HG03064 (cell line): ENCODE results near the gene CALML5.

ENCODE experiments used
- ATAC-seq: cut with Tn5 transposase; IDR thresholded peaks from one replicate; pipeline ENCODE4 v1.9.1; 2021; ENCODE audit warnings: low read depth; ENCODE audit not compliant: unreplicated experiment

CALML5 gene

DNA sequence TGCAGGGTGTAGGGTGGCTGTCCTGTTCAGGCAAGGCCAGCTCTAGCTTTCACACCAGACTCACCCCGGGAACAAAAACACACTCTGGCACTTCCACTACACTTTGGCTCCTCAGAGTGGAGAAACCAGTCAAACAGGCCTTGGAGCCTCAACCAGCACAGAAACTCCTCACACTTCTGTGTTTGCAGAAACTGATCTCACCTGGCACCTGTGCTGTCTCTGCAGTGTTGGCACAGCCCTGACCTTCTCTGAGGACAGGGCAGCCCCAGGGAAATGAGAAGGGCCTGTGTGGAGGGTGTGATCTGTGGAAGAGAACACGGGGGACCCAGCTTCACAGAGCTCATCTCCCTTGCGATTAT, 4.1 kb upstream of the CALML5 start:
- ATAC-seq: no peak

DNA sequence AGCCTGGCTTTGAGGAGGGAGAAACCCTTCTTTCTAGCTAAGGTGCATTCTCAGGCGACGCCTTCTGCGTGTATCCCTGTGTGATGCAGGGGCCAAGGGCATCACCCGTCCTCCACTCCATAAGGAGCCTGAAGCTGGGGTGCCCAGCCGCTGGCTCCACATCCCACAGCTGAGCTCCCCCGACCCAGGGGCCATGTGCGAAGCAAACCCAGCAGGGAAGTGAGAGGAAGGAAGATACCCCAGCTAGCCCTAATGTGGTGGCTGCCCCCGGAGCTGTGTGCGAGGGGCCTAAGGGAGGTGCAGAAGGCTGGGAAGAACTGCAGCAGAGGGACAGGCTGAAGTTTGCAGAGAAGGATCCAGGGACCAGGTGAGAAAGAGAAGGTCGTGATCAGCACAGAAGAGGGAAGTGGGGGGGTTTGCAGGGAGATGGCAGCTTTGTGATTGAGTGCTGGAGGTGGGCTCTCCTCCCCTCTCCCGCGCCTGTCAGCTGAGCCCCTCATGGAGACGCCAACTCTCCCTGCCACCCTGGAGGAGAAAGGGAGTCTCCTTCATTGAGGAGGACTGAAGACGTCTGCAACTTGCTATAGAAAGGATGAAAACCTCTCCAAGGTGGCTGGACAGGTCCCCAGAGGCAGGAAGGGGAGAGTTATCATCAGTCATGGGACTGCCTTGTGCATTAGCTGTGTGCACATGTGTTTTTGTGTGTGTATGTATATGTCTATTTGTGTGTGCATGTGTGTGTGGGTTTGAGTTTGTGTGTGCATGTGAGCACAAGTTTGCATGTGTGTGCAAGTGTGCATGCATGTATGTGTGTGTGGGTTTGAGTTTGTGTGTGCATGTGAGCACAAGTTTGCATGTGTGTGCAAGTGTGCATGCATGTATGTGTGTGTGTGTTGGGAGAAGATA, 3.5 kb upstream of the CALML5 start:
- ATAC-seq: no peak

DNA sequence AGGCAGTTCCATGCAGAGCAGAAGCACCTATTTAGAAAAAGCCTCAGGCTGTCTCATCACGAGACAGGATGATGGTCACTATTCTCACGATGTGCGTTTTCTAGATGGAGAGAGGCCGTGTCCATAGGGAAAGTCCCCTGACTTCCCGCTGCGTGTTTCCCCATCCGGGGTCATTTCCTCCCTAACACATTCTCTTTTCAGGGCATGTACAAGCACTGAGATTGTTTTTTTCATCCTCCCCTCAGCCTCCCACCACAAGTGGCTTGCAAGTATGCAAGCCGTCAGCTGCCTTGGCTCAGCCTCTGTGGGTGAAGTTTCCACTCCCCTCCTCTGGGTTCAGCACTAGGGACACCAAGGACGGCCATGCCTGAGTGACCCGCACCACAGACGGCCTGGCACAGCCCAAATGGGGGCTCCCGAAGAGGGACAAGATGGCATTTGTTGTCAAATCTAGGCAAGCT, 2.7 kb upstream of the CALML5 start:
- ATAC-seq: no peak

GRCh38 chr10:5500910-5501309, 1.5 kb upstream of the CALML5 start:
- ATAC-seq: no peak

- no peak for ATAC-seq
Observed at GRCh38 chr10:5500162-5500670, 846 bp upstream of the CALML5 start.

- ATAC-seq: no peak
Observed at GRCh38 chr10:5498791-5499492, 428 bp downstream of the CALML5 start.

DNA sequence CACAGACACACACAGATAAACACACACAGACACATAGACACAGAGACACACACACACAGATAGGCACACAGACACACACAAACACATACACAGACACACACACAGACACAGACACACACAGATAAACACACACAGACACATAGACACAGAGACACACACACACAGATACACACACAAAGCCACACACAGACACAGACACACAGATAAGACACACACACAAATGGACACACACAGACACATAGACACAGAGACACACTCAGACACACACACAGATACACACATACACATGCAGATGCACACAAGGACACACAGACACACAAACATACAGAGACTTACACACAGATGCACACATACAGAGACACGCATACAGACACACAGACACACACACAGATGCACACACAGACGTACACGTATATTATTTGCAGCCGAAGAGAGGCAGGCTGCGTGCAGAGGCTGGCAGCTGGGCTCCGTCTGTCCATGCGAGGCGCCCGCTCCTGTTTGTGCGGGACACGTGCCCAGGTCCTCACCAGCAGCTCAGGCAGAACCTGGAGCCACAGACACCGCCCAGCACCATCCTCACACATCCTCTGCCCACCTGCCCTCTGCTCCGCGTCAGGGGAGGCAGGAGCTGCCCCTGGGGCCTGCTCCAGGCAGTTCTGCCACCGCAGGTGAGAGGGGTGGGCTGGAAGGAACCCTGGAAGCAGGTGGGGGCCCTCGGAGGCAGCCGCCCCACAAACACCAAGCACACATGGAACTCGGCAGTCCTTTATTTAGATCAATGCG, 1.2 kb downstream of the CALML5 start:
- ATAC-seq: no peak

DNA sequence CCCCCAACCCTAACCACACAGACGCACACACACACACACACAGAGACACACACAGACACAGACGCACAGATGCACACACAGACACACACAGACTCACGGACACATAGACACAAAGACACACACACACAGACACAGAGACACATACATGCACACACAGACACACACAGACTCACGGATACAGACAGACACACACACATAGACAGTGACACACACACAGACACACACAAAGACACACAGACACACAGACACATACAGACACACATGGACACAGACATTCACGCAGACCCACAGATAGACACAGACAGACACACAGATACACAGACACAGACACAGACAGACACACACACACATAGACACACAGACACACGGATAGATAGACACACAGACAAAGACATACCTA, 2.1 kb downstream of the CALML5 start:
- ATAC-seq: no peak

- no peak for ATAC-seq
Observed at GRCh38 chr10:5496261-5497250, 2.8 kb downstream of the CALML5 start.

GRCh38 chr10:5494611-5495010, 4.8 kb downstream of the CALML5 start:
- ATAC-seq: no peak

DNA sequence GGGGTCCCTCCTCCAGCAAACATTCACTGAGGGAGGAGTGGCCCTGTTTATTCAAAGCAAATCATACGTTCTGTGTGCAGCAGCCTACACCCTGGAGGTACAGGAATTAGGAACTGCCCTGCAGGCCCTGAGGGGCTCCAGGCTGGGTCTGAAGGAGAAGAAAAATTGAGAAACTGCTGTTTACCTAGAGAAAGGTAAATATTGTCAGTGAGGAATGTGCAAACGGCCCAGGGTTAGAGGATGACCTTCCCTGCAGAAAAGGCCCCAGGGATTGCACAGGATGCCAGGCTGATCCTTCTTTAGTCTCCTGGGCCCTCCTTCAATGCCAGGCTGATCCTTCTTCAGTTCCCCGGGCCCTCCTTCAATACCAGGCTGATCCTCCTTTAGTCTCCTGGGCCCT, 5.7 kb downstream of the CALML5 start:
- ATAC-seq: no peak

GRCh38 chr10:5492929-5493576, 6.3 kb downstream of the CALML5 start:
- ATAC-seq: no peak

DNA sequence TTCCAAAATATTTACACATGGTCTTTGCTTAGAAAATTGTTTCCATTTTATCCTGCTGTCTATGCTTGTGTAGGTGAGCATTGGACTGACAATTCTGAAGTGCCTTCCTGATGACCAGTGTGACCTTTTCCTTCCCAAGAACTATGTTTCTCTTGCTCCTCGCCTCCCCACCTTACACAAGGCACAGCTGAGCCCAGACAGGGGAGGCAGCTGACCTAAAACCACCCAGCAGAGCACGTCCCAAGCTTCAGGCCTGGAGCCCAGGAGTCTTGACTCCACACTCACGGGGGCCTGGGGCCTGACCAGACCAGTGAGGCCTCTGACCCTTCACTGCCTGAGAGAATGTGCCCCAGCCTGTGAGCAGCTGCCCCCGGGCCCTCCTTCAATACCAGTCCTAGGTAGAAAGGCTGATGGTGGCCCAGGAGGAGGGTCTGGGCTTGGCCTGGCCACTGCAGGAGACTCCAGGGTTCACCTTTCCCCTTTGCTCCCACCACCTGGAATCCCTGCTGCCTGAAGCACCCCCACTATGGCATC, 7.0 kb downstream of the CALML5 start:
- ATAC-seq: no peak

DNA sequence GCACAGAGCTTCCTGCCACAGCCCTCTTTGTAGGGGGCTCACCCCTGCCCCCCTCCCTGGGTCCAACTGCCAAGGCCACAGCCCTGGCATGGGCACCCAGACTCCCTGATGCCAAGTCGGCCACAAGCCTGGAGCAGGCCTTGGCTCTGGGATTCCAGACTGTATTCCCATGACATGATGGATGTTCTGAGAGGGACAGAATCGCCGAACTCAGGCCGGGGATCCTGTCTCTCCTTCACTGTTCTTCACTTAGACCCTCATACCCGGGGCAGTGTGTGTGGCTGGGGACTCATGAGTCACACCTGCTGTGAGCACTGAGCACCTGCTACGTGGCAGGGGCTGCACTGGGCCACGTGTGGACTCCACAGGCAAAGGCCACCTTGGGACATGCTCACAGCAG, 7.9 kb downstream of the CALML5 start:
- no peak for ATAC-seq

DNA sequence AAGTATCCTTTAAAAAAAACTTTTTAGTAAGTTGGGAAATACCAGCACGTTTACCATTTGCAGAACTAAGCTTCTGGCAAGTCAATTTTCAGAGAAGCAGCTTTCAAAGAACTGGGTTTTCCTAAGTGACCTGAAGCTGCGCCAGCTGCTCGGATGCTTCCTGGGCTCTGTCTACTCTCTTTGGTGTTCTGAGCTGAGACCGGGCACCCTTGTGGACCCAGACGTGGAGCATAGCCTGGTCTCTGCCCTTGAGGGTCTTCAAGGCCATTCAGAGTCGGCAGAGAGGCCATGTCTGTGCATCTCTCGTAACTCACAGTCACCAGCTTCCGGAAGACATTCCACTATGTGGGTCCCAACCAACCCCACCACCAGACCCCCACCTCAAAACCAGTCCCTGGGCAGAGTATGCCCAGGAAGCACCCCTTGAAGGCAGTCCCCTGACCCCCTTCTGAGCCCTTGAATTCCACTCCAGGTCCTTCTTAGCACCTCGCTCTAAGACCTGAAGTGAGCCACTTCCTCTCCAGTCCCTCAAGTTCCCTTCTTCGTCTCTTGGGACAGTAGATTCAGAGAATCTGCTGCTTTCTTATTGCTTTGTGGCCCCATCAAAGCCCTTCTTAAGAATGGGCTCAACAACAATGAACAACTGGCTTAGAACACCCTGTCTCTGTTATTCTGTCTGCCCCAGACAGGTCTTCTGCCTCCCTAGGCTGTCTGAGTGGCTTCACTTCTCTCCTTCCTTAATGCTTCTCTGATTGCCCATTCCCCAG, 8.5 kb downstream of the CALML5 start:
- ATAC-seq: no peak

GRCh38 chr10:5490032-5490431, 9.3 kb downstream of the CALML5 start:
- no peak for ATAC-seq

DNA sequence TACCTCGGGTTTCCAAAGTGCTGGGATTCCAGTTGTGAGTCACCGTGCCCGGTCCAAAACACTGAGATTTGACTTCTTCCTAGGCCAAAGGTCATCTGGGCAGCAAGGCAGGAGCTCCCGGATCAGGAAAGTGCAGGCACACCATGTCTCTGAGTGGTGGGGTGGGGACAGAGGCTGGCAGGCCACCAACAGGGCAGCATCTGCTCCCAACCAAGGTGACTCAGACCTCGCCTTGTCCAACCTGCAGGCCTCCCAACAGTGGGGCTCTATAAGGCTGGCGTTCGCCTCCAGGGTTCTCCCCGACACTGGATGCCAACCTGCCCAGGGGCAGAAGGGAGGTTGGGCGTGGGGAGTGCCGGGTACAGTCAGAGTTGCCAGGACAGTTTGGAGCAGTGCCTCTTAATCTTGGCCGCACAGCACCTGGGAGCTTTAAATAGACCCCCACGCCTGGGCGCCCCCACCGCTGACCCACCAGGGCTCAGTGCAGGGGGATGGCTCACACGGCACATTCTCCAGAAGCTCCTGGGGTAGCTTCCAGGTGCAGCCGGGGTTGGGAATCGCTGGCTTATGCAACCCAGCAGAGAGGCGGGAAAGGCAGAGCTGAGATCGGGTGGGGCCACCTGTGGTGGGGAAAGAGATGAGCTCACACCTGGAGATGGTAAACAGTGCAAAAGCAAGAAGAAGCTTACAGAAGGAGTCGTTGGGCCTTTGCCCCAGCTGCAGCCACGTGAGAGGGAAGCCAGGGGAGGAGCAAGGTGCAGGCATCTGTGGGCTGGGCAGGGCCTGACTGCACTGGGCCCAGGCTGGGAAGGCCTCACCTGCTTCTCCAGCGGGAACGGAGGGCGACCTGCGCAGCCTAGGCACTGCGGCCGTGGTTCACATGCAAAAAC, 10.9 kb downstream of the CALML5 start:
- ATAC-seq: no peak
